PFSK-1 (cell line): ENCODE data around the gene CNEP1R1.

Experiments
- FOXP2 ChIP-seq: optimal IDR thresholded peaks from 2 replicates; pipeline ENCODE3; 2011; ENCODE audit warnings: borderline replicate concordance, control low read depth, inconsistent platforms; ENCODE audit not compliant: insufficient read depth; ENCODE audit errors: extremely low read length, extremely low read depth
- POLR2AphosphoS5 ChIP-seq: IDR thresholded peaks from 2 replicates; pipeline ENCODE4 v1.6.1; 2012; ENCODE audit warnings: low read depth, mild to moderate bottlenecking, control low read depth, low read length, moderate library complexity
- REST ChIP-seq, 2 experiments: IDR thresholded peaks; 2 replicates each; pipeline versions ENCODE4 v1.6.1 to v1.8.0; 2011 to 2012; ENCODE audit warnings: low read depth in 2 of 2, low read length in 2 of 2, control low read depth in 1 of 2, inconsistent platforms in 1 of 2, mild to moderate bottlenecking in 1 of 2, moderate library complexity in 1 of 2; ENCODE audit not compliant: insufficient read depth in 1 of 2
- TAF1 ChIP-seq: IDR thresholded peaks from 2 replicates; pipeline ENCODE4 v1.6.1; 2012; ENCODE audit warnings: low read length, control low read depth, borderline replicate concordance; ENCODE audit not compliant: insufficient read depth

GRCh38 chr16:50011707-50012106 is 13.3 kb upstream of the CNEP1R1 start:
- no peak for TF ChIP-seq TAF1
- no peak for TF ChIP-seq POLR2AphosphoS5
- no peak for TF ChIP-seq REST (IDR thresholded peaks at IDR 0.05; ENCODE audit: insufficient read depth in 1 of 2, low read depth in 2 of 2, low read length in 2 of 2)
- no peak for TF ChIP-seq FOXP2
